ENCODE results near the gene SEMA5B.

The SEMA5B gene

GRCh38 chr3:123025642-123026521 lies 1.7 kb downstream of the SEMA5B start:
- DNase-seq (ENCODE audit: low read depth): no peak

GRCh38 chr3:123024056-123024455 lies 3.5 kb downstream of the SEMA5B start:
- DNase-seq (ENCODE audit: low read depth): no peak

- DNase-seq (ENCODE audit: low read depth): no peak
These were observed 5.5 kb downstream of the SEMA5B start for GRCh38 chr3:123021996-123022510.

GRCh38 chr3:123021388-123021787 lies 6.2 kb downstream of the SEMA5B start:
- no peak for DNase-seq (ENCODE audit: low read depth)

GRCh38 chr3:123020709-123021108 lies 6.9 kb downstream of the SEMA5B start:
- DNase-seq (ENCODE audit: low read depth): no peak

GRCh38 chr3:123019591-123019990 lies 8.0 kb downstream of the SEMA5B start:
- DNase-seq (ENCODE audit: low read depth): no peak

GRCh38 chr3:123019161-123019560 lies 8.4 kb downstream of the SEMA5B start:
- DNase-seq (ENCODE audit: low read depth): no peak

GRCh38 chr3:123018683-123019082 lies 8.9 kb downstream of the SEMA5B start:
- no peak for DNase-seq (ENCODE audit: low read depth)

GRCh38 chr3:123015596-123015995 lies 12.0 kb downstream of the SEMA5B start:
- no peak for DNase-seq (ENCODE audit: low read depth)

GRCh38 chr3:123013876-123014275 lies 13.7 kb downstream of the SEMA5B start:
- no peak for DNase-seq (ENCODE audit: low read depth)

GRCh38 chr3:123012652-123013051 lies 14.9 kb downstream of the SEMA5B start:
- no peak for DNase-seq (ENCODE audit: low read depth)

GRCh38 chr3:123011447-123011846 lies 16.1 kb downstream of the SEMA5B start:
- DNase-seq (ENCODE audit: low read depth): no peak

- no peak for DNase-seq (ENCODE audit: low read depth)
These were observed 18.7 kb downstream of the SEMA5B start for GRCh38 chr3:123008840-123009239.

GRCh38 chr3:123006609-123007008 lies 21.0 kb downstream of the SEMA5B start:
- DNase-seq (ENCODE audit: low read depth): no peak

GRCh38 chr3:123005291-123005690 lies 22.3 kb downstream of the SEMA5B start:
- no peak for DNase-seq (ENCODE audit: low read depth)

GRCh38 chr3:123004201-123004918 lies 23.2 kb downstream of the SEMA5B start:
- no peak for DNase-seq (ENCODE audit: low read depth)

- no peak for DNase-seq (ENCODE audit: low read depth)
These were observed 24.6 kb downstream of the SEMA5B start for GRCh38 chr3:123002749-123003497.

- DNase-seq (ENCODE audit: low read depth): no peak
These were observed 25.3 kb downstream of the SEMA5B start for GRCh38 chr3:123002100-123002748.

GRCh38 chr3:122998856-122999255 lies 28.7 kb downstream of the SEMA5B start:
- no peak for DNase-seq (ENCODE audit: low read depth)

- no peak for DNase-seq (ENCODE audit: low read depth)
These were observed 29.4 kb downstream of the SEMA5B start for GRCh38 chr3:122998206-122998605.

GRCh38 chr3:122996038-122996580 lies 31.5 kb downstream of the SEMA5B start:
- no peak for DNase-seq (ENCODE audit: low read depth)

GRCh38 chr3:122994954-122995353 lies 32.6 kb downstream of the SEMA5B start:
- DNase-seq (ENCODE audit: low read depth): no peak
